ENCODE data around the gene PFDN4. TPM values are rescaled to one million over a fixed set of nuclear protein-coding genes. Genes with fewer than 3 reads are reported as not detected.

The PFDN4 gene
- total and polyA plus RNA-seq, 2 of the 13 experiments (the other 11 are each of a cell fraction or from before 2014, with no cell fraction given) = 59.8 to 227 TPM

- peak; percentile 96 for TF ChIP-seq ZNF318 (CRISPR knock-in tag; IDR thresholded peaks at IDR 0.05)
- peak; percentile 94 for TF ChIP-seq PAXIP1 (CRISPR knock-in tag; conservative IDR thresholded peaks at IDR 0.05)
- TF ChIP-seq ZFYVE20 (CRISPR knock-in tag; IDR thresholded peaks at IDR 0.05; ENCODE audit: borderline replicate concordance, low read depth) = no peak
- TF ChIP-seq ZNF660 (CRISPR knock-in tag; IDR thresholded peaks at IDR 0.05; ENCODE audit: borderline replicate concordance, low read depth) = no peak
- TF ChIP-seq CBFB (CRISPR knock-in tag; IDR thresholded peaks at IDR 0.05) = peak; percentile 99
- peak; percentile 96 for TF ChIP-seq SOX5 (CRISPR knock-in tag; IDR thresholded peaks at IDR 0.05; ENCODE audit: borderline replicate concordance)
- TF ChIP-seq ZKSCAN1 (IDR thresholded peaks at IDR 0.05; ENCODE audit: low read length) = peak; percentile 58
- 0 out of 2 replicates have a peak, but pooled peaks have one; percentile 19 for TF ChIP-seq SP140L (CRISPR knock-in tag; IDR thresholded peaks at IDR 0.05; ENCODE audit: borderline replicate concordance)
- peak; percentile 90 for TF ChIP-seq ARNTL (CRISPR knock-in tag; IDR thresholded peaks at IDR 0.05)
- TF ChIP-seq GZF1 (CRISPR knock-in tag; IDR thresholded peaks at IDR 0.05) = no peak; the same call in 1 of the 2 replicates
- TF ChIP-seq ETV5 (CRISPR knock-in tag; IDR thresholded peaks at IDR 0.05; ENCODE audit: borderline replicate concordance) = peak; percentile 89
- no peak for TF ChIP-seq LBX2 (CRISPR knock-in tag; IDR thresholded peaks at IDR 0.05; ENCODE audit: borderline replicate concordance)
- TF ChIP-seq ELK4 (CRISPR knock-in tag; IDR thresholded peaks at IDR 0.05; ENCODE audit: borderline replicate concordance) = no peak
- peak; percentile 94 for TF ChIP-seq ZNF644 (CRISPR knock-in tag; IDR thresholded peaks at IDR 0.05; ENCODE audit: low read depth)
Observed at GRCh38 chr20:54194724-54195438, 13.0 kb upstream of the PFDN4 start (continued).
